ENCODE data around the gene RAB7A. TPM values are rescaled to one million over a fixed set of nuclear protein-coding genes. Genes with fewer than 3 reads are reported as not detected.
A peak's percentile ranks its signal among the peaks of the same experiment; 100 is the strongest.

The RAB7A gene
- total and polyA plus RNA-seq, 10 of the 15 experiments (the other 5 are each of a cell fraction or from before 2014, with no cell fraction given): 40.3 to 212 (median 160) TPM

- TF ChIP-seq ATF2 (IDR thresholded peaks at IDR 0.05; ENCODE audit: low read length) (no peak), STAT1 (conservative IDR thresholded peaks at IDR 0.05) (peak; percentile 58; the same call in 1 of the 2 replicates), TBL1XR1 (IDR thresholded peaks at IDR 0.05; ENCODE audit: low read depth, low read length) (peak; percentile 79), RFX5 (IDR thresholded peaks at IDR 0.05; ENCODE audit: low read depth, low read length) (peak; percentile 84), ETV6 (conservative IDR thresholded peaks at IDR 0.05 in 1 of 2, IDR thresholded peaks at IDR 0.05 in 1 of 2; ENCODE audit: borderline replicate concordance in 1 of 2, low read depth in 1 of 2) (peak in 1 of 2 experiments; percentile 22; a peak in 1 of 4 replicates), YY1 (IDR thresholded peaks at IDR 0.05; ENCODE audit: low read depth, low read length) (peak; percentile 99), RELB (IDR thresholded peaks at IDR 0.05; ENCODE audit: low read depth) (peak; percentile 76; the same call in 1 of the 2 replicates), E4F1 (IDR thresholded peaks at IDR 0.05; ENCODE audit: borderline replicate concordance, partially characterized antibody) (peak; percentile 74), HDGF (IDR thresholded peaks at IDR 0.05) (peak; percentile 95; the same call in 1 of the 2 replicates), FOXK2 (IDR thresholded peaks at IDR 0.05) (no peak; the same call in 1 of the 2 replicates), CUX1 (IDR thresholded peaks at IDR 0.05; ENCODE audit: insufficient replicate concordance, low read depth, low read length) (no peak), ZNF274 (IDR thresholded peaks at IDR 0.05; ENCODE audit: insufficient read depth, insufficient read length) (no peak), BCL11A (IDR thresholded peaks at IDR 0.05; ENCODE audit: low read depth, low read length) (no peak), MYC (IDR thresholded peaks at IDR 0.05; ENCODE audit: insufficient read depth, insufficient read length, insufficient replicate concordance, low read length, severe bottlenecking) (peak; percentile 64), NR2F1 (conservative IDR thresholded peaks at IDR 0.05) (peak; percentile 94), NFIC (IDR thresholded peaks at IDR 0.05; ENCODE audit: low read depth, low read length) (no peak), BRCA1 (IDR thresholded peaks at IDR 0.05; ENCODE audit: low read depth, low read length) (0 out of 2 replicates have a peak, but pooled peaks have one; percentile 31), NRF1 (conservative IDR thresholded peaks at IDR 0.05; ENCODE audit: low read depth, low read length) (peak; percentile 45; the same call in 1 of the 2 replicates), MYB (IDR thresholded peaks at IDR 0.05; ENCODE audit: borderline replicate concordance, low read depth, low read length) (no peak)
Measured at GRCh38 chr3:128680603-128681368, 45.2 kb upstream of the RAB7A start (continued).

All from GM12878 (cell line).